Fibroblast of villous mesenchyme (primary cell): ENCODE data around the gene COL20A1. TPM values are rescaled to one million over a fixed set of nuclear protein-coding genes. Genes with fewer than 3 reads are reported as not detected.

Experiments used
- DNase-seq: peaks from one replicate; pipeline ENCODE4 v3.0.0-alpha.2; 2010; ENCODE audit warnings: low read depth
- H3K4me3 ChIP-seq: 2 replicates; pipeline ENCODE4 v1.5.1; 2011; ENCODE audit warnings: low read depth, mild to moderate bottlenecking, low read length
- CTCF ChIP-seq: IDR thresholded peaks from 2 replicates; pipeline ENCODE4 v1.5.1; 2012; ENCODE audit warnings: low read depth, mild to moderate bottlenecking, low read length; ENCODE audit not compliant: insufficient read depth
- total RNA-seq: library from RNA; depleted of rRNA; stranded (reverse); fragments of >200 nt; gene quantifications from 2 replicates; pipeline ENCODE4 v1.2.3, GENCODE V29; 2012

Gene COL20A1
- total RNA-seq, 1 donor = under 0.01 TPM

GRCh38 chr20:63347081-63347741, 54.2 kb downstream of the COL20A1 start:
- no peak for DNase-seq
- H3K4me3 ChIP-seq = no peak overlapping the region
- no peak for TF ChIP-seq CTCF

- no peak overlapping the region for H3K4me3 ChIP-seq
- no peak for TF ChIP-seq CTCF
- DNase-seq = no peak
Measured at GRCh38 chr20:63347950-63348827, 55.2 kb downstream of the COL20A1 start.

- DNase-seq = no peak
- TF ChIP-seq CTCF = no peak
- no peak overlapping the region for H3K4me3 ChIP-seq
Measured at GRCh38 chr20:63348828-63349515, 56.0 kb downstream of the COL20A1 start.

GRCh38 chr20:63349516-63349895, 56.5 kb downstream of the COL20A1 start:
- TF ChIP-seq CTCF = no peak
- no peak for DNase-seq
- H3K4me3 ChIP-seq = no peak overlapping the region

- H3K4me3 ChIP-seq = no peak overlapping the region
- no peak for DNase-seq
- no peak for TF ChIP-seq CTCF
Measured at GRCh38 chr20:63350196-63350595, 57.2 kb downstream of the COL20A1 start.

GRCh38 chr20:63350597-63351325, 57.8 kb downstream of the COL20A1 start:
- DNase-seq = no peak
- H3K4me3 ChIP-seq = no peak overlapping the region
- TF ChIP-seq CTCF = no peak
